ENCODE measurements around the gene ZNF524.
A peak's percentile ranks its signal among the peaks of the same experiment; 100 is the strongest.

The ZNF524 gene

GRCh38 chr19:55641426-55642152 is 41.5 kb downstream of the ZNF524 start:
- no peak for DNase-seq (ENCODE audit: low read depth in 2 of 3, low spot score in 1 of 3)

DNA sequence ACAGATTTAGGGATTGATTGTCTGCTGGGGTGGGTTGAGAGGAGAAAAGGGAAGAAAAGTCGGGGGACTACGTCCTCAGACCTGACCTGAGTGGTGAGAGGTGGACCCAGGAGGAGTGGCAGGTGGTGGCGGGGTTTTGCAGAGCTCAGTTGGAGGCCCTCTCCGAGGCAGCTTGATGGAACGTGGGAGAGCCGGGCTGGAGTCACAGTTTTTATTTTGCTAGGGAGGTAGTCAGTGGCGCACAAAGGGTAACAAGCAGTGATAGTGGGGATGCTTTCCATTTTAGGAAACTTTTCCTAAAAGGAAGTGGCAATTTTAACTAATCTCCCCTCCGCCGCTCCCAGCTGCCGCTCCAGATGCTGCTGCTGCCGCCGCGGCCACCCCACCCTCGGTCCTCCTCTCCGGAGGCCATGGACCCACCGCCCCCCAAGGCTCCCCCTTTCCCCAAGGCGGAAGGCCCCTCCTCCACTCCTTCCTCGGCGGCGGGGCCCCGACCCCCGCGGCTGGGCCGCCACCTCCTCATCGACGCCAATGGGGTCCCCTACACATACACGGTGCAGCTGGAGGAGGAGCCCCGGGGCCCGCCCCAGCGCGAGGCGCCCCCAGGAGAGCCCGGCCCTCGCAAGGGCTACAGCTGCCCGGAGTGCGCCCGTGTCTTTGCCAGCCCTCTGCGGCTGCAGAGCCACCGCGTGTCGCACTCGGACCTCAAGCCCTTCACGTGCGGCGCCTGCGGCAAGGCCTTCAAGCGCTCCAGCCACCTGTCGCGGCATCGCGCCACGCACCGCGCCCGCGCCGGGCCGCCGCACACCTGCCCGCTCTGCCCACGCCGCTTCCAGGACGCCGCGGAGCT is 42.3 kb downstream of the ZNF524 start:
- no peak for DNase-seq (ENCODE audit: low read depth in 2 of 3, low spot score in 1 of 3)

- peak; percentile 76 to 81 (median 80) for DNase-seq (ENCODE audit: low read depth in 2 of 3, low spot score in 1 of 3)
These were observed 43.2 kb downstream of the ZNF524 start, which contains the start of gene ZNF581 for GRCh38 chr19:55643003-55643886. ZNF581 (plus strand) TSS chr19:55643649; CDS start chr19:55644572, 923 bp downstream.

DNA sequence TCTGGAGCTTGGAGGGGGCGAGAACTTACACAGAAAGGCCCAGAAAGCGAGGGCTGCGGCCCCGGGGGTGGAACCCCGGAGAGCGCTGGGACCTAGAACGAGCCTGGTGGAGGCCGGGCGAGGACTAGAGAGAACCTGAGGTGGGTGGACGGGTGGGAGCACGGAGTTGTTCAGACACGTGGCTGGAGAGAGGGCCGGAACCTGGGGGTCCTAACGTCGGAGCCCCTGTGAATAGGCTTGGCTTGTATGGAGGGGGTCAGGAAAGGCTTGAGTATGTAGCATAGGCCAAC is 43.7 kb downstream of the ZNF524 start:
- DNase-seq (ENCODE audit: low read depth in 2 of 3, low spot score in 1 of 3): no peak

- no peak for DNase-seq (ENCODE audit: low read depth in 2 of 3, low spot score in 1 of 3)
These were observed 44.2 kb downstream of the ZNF524 start for GRCh38 chr19:55644191-55644833.

- DNase-seq (ENCODE audit: low read depth in 2 of 3, low spot score in 1 of 3): no peak
These were observed 44.9 kb downstream of the ZNF524 start for GRCh38 chr19:55644842-55645511.

GRCh38 chr19:55645512-55645881 is 45.4 kb downstream of the ZNF524 start:
- DNase-seq (ENCODE audit: low read depth in 2 of 3, low spot score in 1 of 3): no peak

DNA sequence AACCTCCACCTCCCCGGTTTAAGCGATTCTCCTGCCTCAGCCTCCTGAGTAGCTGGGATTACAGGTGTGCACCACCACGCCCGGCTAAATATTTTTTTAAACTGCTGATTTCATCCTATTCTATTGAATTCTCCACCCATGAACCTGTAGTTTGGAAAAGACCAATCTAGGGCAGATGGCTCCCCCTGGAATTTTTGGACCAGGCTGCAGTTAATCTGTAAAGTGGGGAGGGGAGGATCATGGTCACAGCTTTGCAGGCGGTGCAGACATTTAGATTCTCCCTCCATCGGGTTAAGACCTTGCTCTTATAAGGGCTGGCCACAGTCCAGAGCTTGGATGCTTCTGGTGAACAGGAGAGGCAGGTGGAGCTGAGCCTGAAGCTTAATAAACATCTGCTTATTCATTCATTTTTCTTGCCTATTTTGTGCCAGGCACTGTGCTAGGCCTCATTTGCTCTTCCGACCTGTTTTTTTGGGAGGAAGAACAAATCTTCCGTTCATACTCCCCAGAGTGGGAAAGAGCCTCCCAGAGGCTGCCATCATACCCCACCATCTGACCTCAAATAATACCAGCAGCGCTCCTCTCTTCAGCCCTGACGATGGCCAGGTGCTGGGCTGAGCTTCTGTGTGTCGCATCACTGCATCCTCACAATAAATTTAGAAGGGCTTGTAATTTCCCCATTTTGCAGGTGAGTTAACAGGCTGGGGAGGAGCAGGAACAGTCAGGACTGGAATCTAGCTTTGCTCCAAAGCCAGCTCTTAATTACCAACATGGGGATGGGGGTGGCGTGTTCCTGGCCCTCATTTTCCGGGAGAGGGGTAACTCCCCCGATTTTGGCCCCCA is 47.0 kb downstream of the ZNF524 start:
- no peak for DNase-seq (ENCODE audit: low read depth in 2 of 3, low spot score in 1 of 3)

DNA sequence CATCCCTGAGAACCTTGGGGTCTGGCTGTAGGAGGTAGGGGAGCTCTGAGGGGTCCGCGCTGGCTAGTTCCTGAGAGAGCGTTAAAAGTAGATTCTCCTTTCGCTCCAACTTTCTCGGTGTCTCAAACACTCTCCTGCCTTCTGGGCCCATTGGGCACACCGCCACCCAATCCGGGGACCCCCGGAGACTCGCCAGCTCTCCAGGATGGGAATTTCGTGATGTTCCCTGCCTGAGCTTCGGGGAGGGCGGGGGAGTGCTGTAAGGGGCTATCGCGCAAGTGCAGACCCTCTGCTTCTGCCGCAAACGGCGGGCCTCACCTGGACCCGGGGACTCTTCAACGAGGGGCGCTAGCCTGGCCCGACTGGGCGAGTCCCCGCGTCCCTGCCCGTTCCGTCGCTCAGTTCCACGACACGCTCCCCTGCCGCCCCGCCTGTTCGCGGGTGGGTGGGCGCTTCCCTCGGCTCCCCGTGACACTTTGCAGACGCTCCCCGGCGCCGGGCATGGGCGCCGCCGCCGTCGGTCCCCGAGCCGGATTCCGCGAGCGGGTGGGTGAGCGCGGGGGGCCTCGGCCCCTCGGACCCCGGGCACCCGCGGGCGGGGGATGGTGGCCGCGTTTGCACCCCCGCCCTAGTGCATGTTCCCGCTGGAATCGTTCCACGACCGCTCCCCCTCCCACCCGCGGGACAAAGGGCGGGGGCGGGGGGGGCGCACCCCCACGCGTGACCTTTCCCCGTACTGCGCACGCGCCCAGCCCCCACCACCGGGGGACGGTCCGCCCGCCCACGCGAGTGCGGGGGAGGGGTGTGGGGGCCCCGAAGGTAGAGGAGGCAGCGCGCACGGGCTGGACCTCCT is 47.9 kb downstream of the ZNF524 start, which contains the start of gene CCDC106:
TSS of gene CCDC106 (plus strand) at position 481 of the 853 bp plus-strand sequence. CDS start 835 bp downstream, outside the sequence.
- DNase-seq (ENCODE audit: low read depth in 2 of 3, low spot score in 1 of 3): no peak

- DNase-seq (ENCODE audit: low read depth in 2 of 3, low spot score in 1 of 3): no peak
These were observed 48.6 kb downstream of the ZNF524 start for GRCh38 chr19:55648585-55649267.

DNA sequence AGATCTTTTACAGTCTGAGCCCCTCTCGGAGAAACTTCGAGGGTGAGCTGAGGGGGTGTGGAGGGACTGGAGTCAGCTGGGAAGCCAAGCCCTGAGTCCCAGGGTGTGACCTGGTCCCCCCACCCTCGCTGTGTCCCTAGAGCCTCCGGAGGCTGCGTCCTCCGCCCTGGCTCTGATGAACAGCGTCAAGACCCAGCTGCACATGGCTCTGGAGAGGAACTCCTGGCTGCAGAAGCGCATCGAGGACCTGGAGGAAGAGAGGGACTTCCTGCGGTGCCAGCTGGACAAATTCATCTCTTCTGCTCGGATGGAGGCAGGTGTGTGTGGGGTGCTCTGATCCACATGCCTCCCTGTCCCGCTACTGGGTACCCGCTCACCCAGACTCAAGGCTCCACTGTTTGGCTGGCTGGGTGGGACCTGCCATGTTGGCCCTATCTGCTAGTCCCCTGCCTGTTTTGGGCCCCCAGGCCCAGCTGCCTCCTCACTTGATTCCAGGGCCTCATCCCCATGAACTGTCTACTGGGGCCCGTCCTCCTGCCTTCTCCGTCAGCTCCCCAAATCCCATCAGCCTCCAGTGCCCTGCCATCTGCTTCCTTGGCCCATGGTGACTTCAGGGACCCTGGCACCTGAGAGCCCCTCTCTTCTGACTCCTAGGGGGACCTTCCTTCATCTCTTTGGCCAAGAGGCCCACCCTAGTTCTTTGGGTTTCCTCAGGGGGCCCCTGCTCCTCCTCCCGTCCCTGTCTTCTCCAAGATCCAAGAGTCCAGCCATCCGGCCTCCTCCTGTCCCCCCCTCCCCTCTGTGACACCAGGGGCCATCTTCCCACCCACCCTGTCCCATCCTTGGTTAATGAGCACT is 49.4 kb downstream of the ZNF524 start:
- DNase-seq (ENCODE audit: low read depth in 2 of 3, low spot score in 1 of 3): no peak

- DNase-seq (ENCODE audit: low read depth in 2 of 3, low spot score in 1 of 3): no peak
These were observed 50.1 kb downstream of the ZNF524 start for GRCh38 chr19:55650126-55650557.

DNA sequence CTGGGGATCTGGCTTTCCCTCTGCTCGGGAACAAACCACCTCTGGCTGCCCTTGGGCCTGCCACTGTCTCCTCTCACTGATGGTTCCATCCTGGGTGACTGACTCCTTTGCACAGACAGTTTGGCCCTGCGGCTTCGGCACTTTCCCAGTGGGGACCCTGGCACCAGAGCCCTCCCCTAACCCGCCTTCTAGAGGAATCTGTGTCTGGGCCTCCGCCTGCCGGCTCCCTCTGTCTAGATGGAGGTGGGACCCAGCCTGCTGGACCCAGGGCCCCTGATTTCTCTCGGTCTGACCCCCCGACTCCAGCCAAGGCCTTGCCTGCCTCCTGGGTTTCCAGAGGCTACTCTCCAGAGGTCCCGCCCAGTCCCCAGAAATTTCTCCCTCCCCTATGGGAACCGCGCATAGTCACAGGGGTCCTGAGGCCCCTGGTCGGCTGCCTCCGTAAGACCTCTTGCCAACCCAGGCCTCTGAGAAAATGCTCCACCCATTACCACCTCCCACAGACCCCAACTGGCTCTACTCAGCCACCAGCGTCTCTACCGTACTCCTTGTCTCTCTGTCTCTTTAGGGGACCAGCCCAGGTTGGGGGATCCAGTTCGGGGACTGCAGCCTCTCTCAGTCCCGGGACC is 50.6 kb downstream of the ZNF524 start:
- no peak for DNase-seq (ENCODE audit: low read depth in 2 of 3, low spot score in 1 of 3)

DNA sequence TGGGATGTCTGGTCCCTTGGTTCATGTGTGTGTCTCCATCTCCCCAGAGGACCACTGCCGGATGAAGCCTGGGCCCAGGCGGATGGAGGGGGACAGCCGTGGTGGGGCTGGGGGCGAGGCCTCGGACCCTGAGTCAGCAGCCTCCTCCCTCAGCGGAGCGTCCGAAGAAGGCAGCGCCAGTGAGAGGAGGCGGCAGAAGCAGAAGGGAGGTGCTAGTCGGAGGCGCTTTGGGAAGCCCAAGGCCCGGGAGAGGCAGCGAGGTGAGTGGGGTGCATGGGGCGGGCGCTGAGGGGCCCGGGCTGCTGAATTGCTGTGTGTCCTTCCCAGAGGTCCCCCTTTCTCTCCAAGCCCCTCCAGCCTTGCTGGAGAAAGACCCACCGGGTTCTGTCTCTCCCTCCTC is 51.1 kb downstream of the ZNF524 start:
- no peak for DNase-seq (ENCODE audit: low read depth in 2 of 3, low spot score in 1 of 3)

DNA sequence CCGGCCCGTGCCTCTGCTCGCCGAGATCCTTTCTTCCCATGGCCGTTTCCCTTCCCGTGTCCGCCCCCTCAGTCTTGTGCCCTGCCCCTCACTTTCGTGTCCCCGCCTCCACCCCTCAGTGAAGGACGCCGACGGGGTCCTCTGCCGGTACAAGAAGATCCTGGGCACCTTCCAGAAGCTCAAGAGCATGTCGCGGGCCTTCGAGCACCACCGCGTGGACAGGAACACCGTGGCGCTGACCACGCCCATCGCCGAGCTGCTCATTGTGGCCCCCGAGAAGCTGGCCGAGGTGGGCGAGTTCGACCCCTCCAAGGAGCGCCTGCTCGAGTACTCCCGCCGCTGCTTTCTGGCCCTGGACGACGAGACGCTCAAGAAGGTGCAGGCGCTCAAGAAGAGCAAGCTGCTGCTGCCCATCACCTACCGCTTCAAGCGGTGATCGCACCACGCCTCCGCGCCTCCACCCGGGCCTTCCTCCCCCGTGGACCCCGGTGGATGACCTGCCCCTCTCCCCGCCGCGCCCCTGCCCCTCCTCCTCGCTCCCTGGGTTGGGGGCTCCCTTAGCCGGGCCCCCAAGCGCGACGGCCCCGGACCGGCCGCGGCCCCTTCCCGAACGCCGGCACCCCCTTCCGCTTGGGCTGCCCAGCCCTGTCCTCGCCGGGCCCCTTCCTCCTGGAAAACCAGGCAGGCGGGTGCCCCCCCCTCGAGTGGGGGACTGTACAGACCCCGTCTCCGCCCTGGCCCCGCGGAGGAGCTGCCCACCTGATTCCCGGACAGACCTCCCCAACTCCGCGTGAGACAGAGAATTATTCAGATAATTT is 52.4 kb downstream of the ZNF524 start:
- DNase-seq (ENCODE audit: low read depth in 2 of 3, low spot score in 1 of 3): no peak

Data from stimulated activated CD4-positive, alpha-beta T cell treated with anti-CD3 and anti-CD28 coated beads, Interleukin-12 subunit alpha, Interleukin-12 subunit beta, amount 100 ng/mL, for 48 hours (primary cell).